ENCODE measurements around the gene FAM240A.
"Not testable (repeated sequence)": the region's sequence is repeated elsewhere in the genome, so short reads cannot be mapped to it uniquely, and the experiment has no call there.

FAM240A gene

DNA sequence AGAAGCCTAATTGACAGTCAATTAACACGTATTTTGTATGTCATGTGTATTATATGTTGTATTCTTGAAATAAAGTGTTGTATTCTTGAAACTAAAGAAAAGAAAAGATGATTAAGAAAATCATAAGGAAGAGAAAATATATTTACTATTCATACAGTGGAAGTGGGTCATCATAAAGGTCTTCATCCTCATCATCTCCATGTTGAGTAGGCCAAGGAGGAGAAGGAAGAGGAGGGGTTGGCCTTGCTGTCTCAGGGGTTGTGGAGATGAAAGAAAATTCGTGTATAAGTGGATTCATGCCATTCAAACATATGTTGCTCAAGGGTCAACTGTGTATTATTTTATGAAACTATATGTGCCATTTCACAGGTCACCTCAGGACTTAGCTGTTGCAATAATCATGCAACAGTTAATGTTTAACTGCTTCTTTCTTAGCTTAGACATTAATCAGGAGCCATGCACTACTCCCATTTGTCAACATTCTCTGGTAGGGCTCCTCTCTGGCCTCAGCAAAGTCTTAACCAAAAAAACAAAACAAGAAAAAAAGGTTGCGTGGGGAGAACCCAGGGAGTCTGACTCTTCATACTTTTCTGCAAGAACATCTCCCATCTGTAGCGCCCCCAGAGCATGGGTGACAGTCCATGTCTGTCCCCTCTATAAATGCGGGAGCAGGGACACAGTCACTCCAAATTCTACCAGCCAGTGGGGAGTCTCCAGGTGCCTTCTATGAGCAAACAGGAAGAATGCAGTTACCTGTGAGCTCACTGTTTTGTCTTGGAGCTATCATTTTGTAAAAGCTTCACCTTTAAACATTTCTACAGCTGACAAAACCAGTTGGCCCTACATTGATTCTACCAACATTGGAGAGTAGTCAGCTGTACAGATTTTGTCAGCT is 26.3 kb upstream of the FAM240A start:
- no peak overlapping the region for H3K4me2 ChIP-seq
- H3K36me3 ChIP-seq (ENCODE audit: insufficient read depth), result no peaks in the 10 kb centered on the region
- no peaks in the 10 kb centered on the region for H4K20me1 ChIP-seq (ENCODE audit: insufficient read depth)
- no peaks in the 10 kb centered on the region for H3K4me1 ChIP-seq (ENCODE audit: low read depth, poor library complexity, severe bottlenecking)
- no peak overlapping the region for H3K4me3 ChIP-seq (IDR thresholded peaks at IDR 0.05; ENCODE audit: insufficient read depth, low read depth, low read length)
- H3K27me3 ChIP-seq (ENCODE audit: insufficient read depth, low read depth), result no peaks in the 10 kb centered on the region
- no peak overlapping the region for H3K9ac ChIP-seq
- no peak overlapping the region for H2AFZ ChIP-seq (ENCODE audit: low read depth)
- no peak overlapping the region for H3K27ac ChIP-seq
- TF ChIP-seq, protein P1, sequence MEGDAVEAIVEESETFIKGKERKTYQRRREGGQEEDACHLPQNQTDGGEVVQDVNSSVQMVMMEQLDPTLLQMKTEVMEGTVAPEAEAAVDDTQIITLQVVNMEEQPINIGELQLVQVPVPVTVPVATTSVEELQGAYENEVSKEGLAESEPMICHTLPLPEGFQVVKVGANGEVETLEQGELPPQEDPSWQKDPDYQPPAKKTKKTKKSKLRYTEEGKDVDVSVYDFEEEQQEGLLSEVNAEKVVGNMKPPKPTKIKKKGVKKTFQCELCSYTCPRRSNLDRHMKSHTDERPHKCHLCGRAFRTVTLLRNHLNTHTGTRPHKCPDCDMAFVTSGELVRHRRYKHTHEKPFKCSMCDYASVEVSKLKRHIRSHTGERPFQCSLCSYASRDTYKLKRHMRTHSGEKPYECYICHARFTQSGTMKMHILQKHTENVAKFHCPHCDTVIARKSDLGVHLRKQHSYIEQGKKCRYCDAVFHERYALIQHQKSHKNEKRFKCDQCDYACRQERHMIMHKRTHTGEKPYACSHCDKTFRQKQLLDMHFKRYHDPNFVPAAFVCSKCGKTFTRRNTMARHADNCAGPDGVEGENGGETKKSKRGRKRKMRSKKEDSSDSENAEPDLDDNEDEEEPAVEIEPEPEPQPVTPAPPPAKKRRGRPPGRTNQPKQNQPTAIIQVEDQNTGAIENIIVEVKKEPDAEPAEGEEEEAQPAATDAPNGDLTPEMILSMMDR (conservative IDR thresholded peaks at IDR 0.05; ENCODE audit: low read depth, low read length), result no peak
- H3K79me2 ChIP-seq (ENCODE audit: insufficient read depth, low read depth), result no peaks in the 10 kb centered on the region

DNA sequence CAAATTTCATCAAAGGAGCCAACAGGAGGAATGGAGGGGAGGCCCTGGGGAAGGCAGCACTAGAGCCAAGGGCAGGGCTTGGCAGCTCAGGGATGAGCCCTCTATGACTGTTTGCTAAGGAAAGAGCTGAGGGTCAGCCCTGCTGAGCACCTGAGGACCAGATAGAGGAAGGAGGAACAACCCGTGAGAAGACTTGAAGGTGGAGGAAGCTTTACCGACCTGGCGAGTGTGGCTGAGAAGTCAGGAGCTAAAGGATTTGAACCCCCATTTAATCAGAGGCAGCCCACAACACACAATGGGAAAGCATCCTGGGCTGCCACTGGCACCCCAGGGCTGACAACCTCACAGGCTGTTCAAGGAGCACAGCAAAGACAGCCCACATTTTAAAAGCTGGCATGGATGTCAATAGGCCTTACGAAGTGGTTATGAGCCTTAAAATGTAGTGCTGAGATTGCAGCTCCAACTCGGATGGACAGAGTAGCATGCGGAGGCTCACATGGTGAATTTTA is 25.5 kb upstream of the FAM240A start:
- Histone ChIP-seq H3K4me1 (ENCODE audit: low read depth, poor library complexity, severe bottlenecking) (no peaks in the 10 kb centered on the region), H3K27ac (no peak overlapping the region), H3K4me3 (IDR thresholded peaks at IDR 0.05; ENCODE audit: insufficient read depth, low read depth, low read length) (no peak overlapping the region), H3K79me2 (ENCODE audit: insufficient read depth, low read depth) (no peaks in the 10 kb centered on the region), H4K20me1 (ENCODE audit: insufficient read depth) (no peaks in the 10 kb centered on the region), H3K4me2 (no peak overlapping the region), H3K9ac (no peak overlapping the region), H3K27me3 (ENCODE audit: insufficient read depth, low read depth) (no peaks in the 10 kb centered on the region), H2AFZ (ENCODE audit: low read depth) (no peak overlapping the region), H3K36me3 (ENCODE audit: insufficient read depth) (no peaks in the 10 kb centered on the region)
- TF ChIP-seq, protein P1 (conservative IDR thresholded peaks at IDR 0.05; ENCODE audit: low read depth, low read length), result no peak

DNA sequence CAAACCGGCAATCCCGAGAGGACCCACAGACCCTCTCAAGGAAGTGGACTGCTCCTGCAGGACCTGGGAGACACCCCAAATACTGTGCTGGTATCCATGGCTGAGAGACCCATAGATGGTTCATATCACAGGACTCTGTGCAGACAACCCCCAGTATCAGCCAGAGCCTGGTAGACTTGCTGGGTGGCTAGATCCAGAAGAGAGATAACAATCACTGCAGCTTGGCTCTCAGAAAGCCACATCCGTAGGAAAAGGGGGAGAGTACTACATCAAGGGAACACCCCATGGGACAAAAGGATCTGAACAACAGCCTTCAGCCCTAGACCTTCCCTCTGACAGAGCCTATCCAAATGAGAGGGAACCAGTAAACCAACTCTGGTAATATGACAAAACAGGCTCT is 25.1 kb upstream of the FAM240A start:
- not testable (repeated sequence) for H3K27me3 ChIP-seq (ENCODE audit: insufficient read depth, low read depth); H3K27ac ChIP-seq; H4K20me1 ChIP-seq (ENCODE audit: insufficient read depth); H3K36me3 ChIP-seq (ENCODE audit: insufficient read depth); H3K4me1 ChIP-seq (ENCODE audit: low read depth, poor library complexity, severe bottlenecking); H3K79me2 ChIP-seq (ENCODE audit: insufficient read depth, low read depth); H3K9ac ChIP-seq; H3K4me3 ChIP-seq (IDR thresholded peaks at IDR 0.05; ENCODE audit: insufficient read depth, low read depth, low read length); H3K4me2 ChIP-seq; H2AFZ ChIP-seq (ENCODE audit: low read depth)

DNA sequence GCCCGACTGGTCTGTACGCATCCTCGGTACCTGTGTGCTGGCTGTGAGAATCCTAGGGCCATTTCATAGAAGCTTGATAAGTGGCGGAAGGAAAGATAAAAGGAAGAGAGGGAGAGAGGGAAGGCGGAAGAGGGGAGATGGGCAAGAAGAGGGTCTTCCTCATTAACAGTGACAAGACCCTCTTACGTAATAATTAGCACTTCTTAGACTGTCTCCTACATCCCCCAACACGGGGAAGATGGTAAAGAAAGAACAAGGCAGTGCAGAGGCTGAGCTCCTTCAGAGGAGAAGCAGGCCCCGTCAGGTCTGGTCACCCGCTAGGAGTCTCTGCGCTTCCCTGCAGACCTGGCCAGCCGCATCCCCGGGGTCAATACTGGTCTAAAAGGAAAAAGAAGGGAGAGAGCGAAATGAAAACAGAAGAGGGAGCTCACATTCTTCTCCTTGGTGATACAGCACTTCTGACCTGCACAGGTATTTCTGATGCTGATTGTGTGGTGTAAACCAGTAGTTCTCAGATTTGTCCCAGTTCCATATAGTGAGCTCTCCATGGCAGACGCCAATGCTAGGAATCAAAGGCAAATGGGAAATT is 19.0 kb upstream of the FAM240A start:
- H4K20me1 ChIP-seq (ENCODE audit: insufficient read depth), result no peaks in the 10 kb centered on the region
- H3K9ac ChIP-seq, result no peak overlapping the region
- H3K79me2 ChIP-seq (ENCODE audit: insufficient read depth, low read depth), result no peaks in the 10 kb centered on the region

More for the DNA sequence above, 19.0 kb upstream of the FAM240A start:
- no peaks in the 10 kb centered on the region for H3K27me3 ChIP-seq (ENCODE audit: insufficient read depth, low read depth)
- no peak overlapping the region for H2AFZ ChIP-seq (ENCODE audit: low read depth)
- H3K27ac ChIP-seq, result no peak overlapping the region
- no peak overlapping the region for H3K4me2 ChIP-seq
- TF ChIP-seq, protein P1 (conservative IDR thresholded peaks at IDR 0.05; ENCODE audit: low read depth, low read length), result no peak
- no peaks in the 10 kb centered on the region for H3K4me1 ChIP-seq (ENCODE audit: low read depth, poor library complexity, severe bottlenecking)
- no peaks in the 10 kb centered on the region for H3K36me3 ChIP-seq (ENCODE audit: insufficient read depth)
- no peak overlapping the region for H3K4me3 ChIP-seq (IDR thresholded peaks at IDR 0.05; ENCODE audit: insufficient read depth, low read depth, low read length)

Data from KMS-11 (cell line).